HUES48 (cell line): Measurements from ENCODE around the gene LETM1.
A peak's percentile ranks its signal among the peaks of the same experiment; 100 is the strongest.

ENCODE experiments used
- H3K27ac ChIP-seq: one replicate; pipeline ENCODE4 v1.7.0; 2013; ENCODE audit warnings: low read depth, low read length, inconsistent platforms
- H3K27me3 ChIP-seq: 2 replicates; pipeline ENCODE4 v1.6.1; 2013; ENCODE audit warnings: mild to moderate bottlenecking, low read length; ENCODE audit not compliant: control insufficient read depth, insufficient read depth
- H3K36me3 ChIP-seq: 2 replicates; pipeline ENCODE4 v1.6.1; 2013; ENCODE audit warnings: low read length; ENCODE audit not compliant: control insufficient read depth, insufficient read depth
- H3K4me1 ChIP-seq: 2 replicates; pipeline ENCODE4 v1.6.1; 2013; ENCODE audit warnings: mild to moderate bottlenecking, low read length; ENCODE audit not compliant: control insufficient read depth, insufficient read depth
- H3K4me3 ChIP-seq: 2 replicates; pipeline ENCODE4 v1.5.1; 2013; ENCODE audit warnings: mild to moderate bottlenecking, low read depth, low read length
- H3K9ac ChIP-seq: 2 replicates; pipeline ENCODE4 v1.6.1; 2013; ENCODE audit warnings: mild to moderate bottlenecking, low read depth, low read length, moderate library complexity
- H3K9me3 ChIP-seq: 2 replicates; pipeline ENCODE4 v1.6.1; 2013; ENCODE audit warnings: low read length; ENCODE audit not compliant: control insufficient read depth, insufficient read depth

The LETM1 gene

GRCh38 chr4:1797861-1798579 is 57.9 kb downstream of the LETM1 start:
- H3K4me1 ChIP-seq: 0 out of 2 replicates have a peak, but pooled peaks cover 3% of the 10 kb centered on the region
- peaks cover 14% of the 10 kb centered on the region; the same call in 1 of the 2 replicates for H3K36me3 ChIP-seq
- H3K27ac ChIP-seq: no peak overlapping the region
- no peak overlapping the region for H3K4me3 ChIP-seq
- no peaks in the 10 kb centered on the region for H3K9me3 ChIP-seq
- peaks cover 13% of the 10 kb centered on the region for H3K27me3 ChIP-seq
- no peak overlapping the region for H3K9ac ChIP-seq

- Histone ChIP-seq H3K27me3 (peaks cover 17% of the 10 kb centered on the region), H3K9ac (no peak overlapping the region), H3K9me3 (no peaks in the 10 kb centered on the region), H3K4me1 (peaks cover 5% of the 10 kb centered on the region; the same call in 1 of the 2 replicates), H3K4me3 (no peak overlapping the region), H3K27ac (no peak overlapping the region), H3K36me3 (peaks cover 14% of the 10 kb centered on the region; the same call in 1 of the 2 replicates)
Observed at GRCh38 chr4:1797298-1797860, 58.6 kb downstream of the LETM1 start.

GRCh38 chr4:1796486-1797204 is 59.3 kb downstream of the LETM1 start:
- peaks cover 6% of the 10 kb centered on the region; the same call in 1 of the 2 replicates for H3K4me1 ChIP-seq
- H3K36me3 ChIP-seq: peaks cover 10% of the 10 kb centered on the region; the same call in 1 of the 2 replicates
- peaks cover 25% of the 10 kb centered on the region for H3K27me3 ChIP-seq
- H3K27ac ChIP-seq: no peak overlapping the region
- H3K9me3 ChIP-seq: no peaks in the 10 kb centered on the region
- H3K9ac ChIP-seq: no peak overlapping the region
- no peak overlapping the region for H3K4me3 ChIP-seq

GRCh38 chr4:1795299-1796195 is 60.4 kb downstream of the LETM1 start:
- H3K4me1 ChIP-seq: peaks cover 6% of the 10 kb centered on the region; the same call in 1 of the 2 replicates
- H3K27ac ChIP-seq: peak overlapping the region; percentile 35
- H3K4me3 ChIP-seq: peak overlapping the region; percentile 67
- H3K36me3 ChIP-seq: peaks cover 7% of the 10 kb centered on the region; the same call in 1 of the 2 replicates
- peaks cover 36% of the 10 kb centered on the region for H3K27me3 ChIP-seq
- no peak overlapping the region for H3K9ac ChIP-seq
- no peaks in the 10 kb centered on the region for H3K9me3 ChIP-seq

- Histone ChIP-seq H3K36me3 (0 out of 2 replicates have a peak, but pooled peaks cover 6% of the 10 kb centered on the region), H3K9ac (no peak overlapping the region), H3K4me1 (peaks cover 6% of the 10 kb centered on the region; the same call in 1 of the 2 replicates), H3K9me3 (no peaks in the 10 kb centered on the region), H3K27ac (peak overlapping the region; percentile 42), H3K4me3 (peak overlapping the region; percentile 67; the same call in 1 of the 2 replicates), H3K27me3 (peaks cover 38% of the 10 kb centered on the region)
Observed at GRCh38 chr4:1794809-1795298, 61.1 kb downstream of the LETM1 start.

GRCh38 chr4:1793940-1794808 is 61.8 kb downstream of the LETM1 start:
- Histone ChIP-seq H3K9me3 (no peaks in the 10 kb centered on the region), H3K27me3 (peaks cover 38% of the 10 kb centered on the region), H3K36me3 (no peaks in the 10 kb centered on the region), H3K9ac (peak overlapping the region; percentile 51; the same call in 1 of the 2 replicates), H3K4me1 (peaks cover 6% of the 10 kb centered on the region; the same call in 1 of the 2 replicates), H3K4me3 (peak overlapping the region; percentile 67), H3K27ac (no peak overlapping the region)

GRCh38 chr4:1793496-1793840 is 62.5 kb downstream of the LETM1 start:
- Histone ChIP-seq H3K36me3 (no peaks in the 10 kb centered on the region), H3K27me3 (peaks cover 38% of the 10 kb centered on the region), H3K27ac (peak overlapping the region; percentile 55), H3K9ac (no peak overlapping the region; the same call in 1 of the 2 replicates), H3K9me3 (no peaks in the 10 kb centered on the region), H3K4me1 (peaks cover 6% of the 10 kb centered on the region; the same call in 1 of the 2 replicates), H3K4me3 (peak overlapping the region; percentile 67; the same call in 1 of the 2 replicates)

- H3K4me3 ChIP-seq: peak within 1 kb of the TSS; percentile 67
- peaks cover 6% of the 10 kb centered on the region; the same call in 1 of the 2 replicates for H3K4me1 ChIP-seq
- peak within 1 kb of the TSS; percentile 55 for H3K27ac ChIP-seq
- H3K36me3 ChIP-seq: no peaks in the 10 kb centered on the region
- peaks cover 38% of the 10 kb centered on the region for H3K27me3 ChIP-seq
- H3K9me3 ChIP-seq: no peaks in the 10 kb centered on the region
- H3K9ac ChIP-seq: peak within 1 kb of the TSS; percentile 51; the same call in 1 of the 2 replicates
Observed at GRCh38 chr4:1792832-1793495, 63.0 kb downstream of the LETM1 start, which contains the start of gene FGFR3. FGFR3 (plus strand) TSS chr4:1793293; CDS start chr4:1793935, 642 bp downstream.

- Histone ChIP-seq H3K36me3 (no peaks in the 10 kb centered on the region), H3K27me3 (peaks cover 38% of the 10 kb centered on the region), H3K9ac (no peak overlapping the region), H3K27ac (peak overlapping the region; percentile 50), H3K9me3 (no peaks in the 10 kb centered on the region), H3K4me1 (peaks cover 6% of the 10 kb centered on the region; the same call in 1 of the 2 replicates), H3K4me3 (peak overlapping the region; percentile 53; the same call in 1 of the 2 replicates)
Observed at GRCh38 chr4:1792158-1792831, 63.7 kb downstream of the LETM1 start.
